ENCODE results near the gene CCDC178. TPM values are rescaled to one million over a fixed set of nuclear protein-coding genes. Genes with fewer than 3 reads are reported as not detected.

The CCDC178 gene
- total RNA-seq, 1 donor from 2014 or later, result not detected

DNA sequence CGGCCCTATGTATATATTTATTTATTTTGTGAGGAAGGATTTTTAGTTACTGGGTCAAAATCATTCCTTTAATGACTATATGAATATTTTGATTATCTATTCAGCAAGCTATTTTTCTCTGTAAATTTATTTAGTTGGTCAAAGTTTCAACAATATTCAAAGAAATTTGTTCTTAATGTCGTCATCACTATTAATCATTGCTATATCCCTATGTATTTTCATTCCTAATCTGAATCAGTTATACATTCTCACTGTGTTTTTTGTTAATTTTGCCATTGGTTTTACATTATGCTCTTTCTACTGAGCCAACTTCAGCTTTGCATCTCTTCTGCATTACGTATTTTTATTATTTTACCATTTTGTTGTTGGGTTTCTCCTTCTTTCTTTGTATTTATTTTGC lies 105.7 kb downstream of the CCDC178 start:
- Mint-ChIP-seq H3K27me3 (ENCODE audit: low read depth) (peaks cover 3% of the 10 kb centered on the region), H3K27ac (ENCODE audit: unreplicated experiment) (no peak overlapping the region), H3K9me3 (ENCODE audit: low read depth) (peaks cover 16% of the 10 kb centered on the region), H3K4me3 (ENCODE audit: unreplicated experiment) (no peak overlapping the region), H3K4me1 (ENCODE audit: low read depth) (no peaks in the 10 kb centered on the region), H3K36me3 (ENCODE audit: low read depth) (peaks cover 2% of the 10 kb centered on the region)
- TF ChIP-seq, protein P1, sequence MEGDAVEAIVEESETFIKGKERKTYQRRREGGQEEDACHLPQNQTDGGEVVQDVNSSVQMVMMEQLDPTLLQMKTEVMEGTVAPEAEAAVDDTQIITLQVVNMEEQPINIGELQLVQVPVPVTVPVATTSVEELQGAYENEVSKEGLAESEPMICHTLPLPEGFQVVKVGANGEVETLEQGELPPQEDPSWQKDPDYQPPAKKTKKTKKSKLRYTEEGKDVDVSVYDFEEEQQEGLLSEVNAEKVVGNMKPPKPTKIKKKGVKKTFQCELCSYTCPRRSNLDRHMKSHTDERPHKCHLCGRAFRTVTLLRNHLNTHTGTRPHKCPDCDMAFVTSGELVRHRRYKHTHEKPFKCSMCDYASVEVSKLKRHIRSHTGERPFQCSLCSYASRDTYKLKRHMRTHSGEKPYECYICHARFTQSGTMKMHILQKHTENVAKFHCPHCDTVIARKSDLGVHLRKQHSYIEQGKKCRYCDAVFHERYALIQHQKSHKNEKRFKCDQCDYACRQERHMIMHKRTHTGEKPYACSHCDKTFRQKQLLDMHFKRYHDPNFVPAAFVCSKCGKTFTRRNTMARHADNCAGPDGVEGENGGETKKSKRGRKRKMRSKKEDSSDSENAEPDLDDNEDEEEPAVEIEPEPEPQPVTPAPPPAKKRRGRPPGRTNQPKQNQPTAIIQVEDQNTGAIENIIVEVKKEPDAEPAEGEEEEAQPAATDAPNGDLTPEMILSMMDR (IDR thresholded peaks at IDR 0.05), result no peak
- no peak for DNase-seq (ENCODE audit: low spot score)

- Mint-ChIP-seq H3K4me3 (ENCODE audit: unreplicated experiment) (no peak overlapping the region), H3K27ac (ENCODE audit: unreplicated experiment) (no peak overlapping the region), H3K9me3 (ENCODE audit: low read depth) (no peaks in the 10 kb centered on the region), H3K36me3 (ENCODE audit: low read depth) (no peaks in the 10 kb centered on the region), H3K27me3 (ENCODE audit: low read depth) (no peaks in the 10 kb centered on the region), H3K4me1 (ENCODE audit: low read depth) (no peaks in the 10 kb centered on the region)
- TF ChIP-seq, protein P1 (IDR thresholded peaks at IDR 0.05), result no peak
- DNase-seq (ENCODE audit: low spot score), result no peak
Observed at GRCh38 chr18:33330711-33331110, 109.8 kb downstream of the CCDC178 start.

GRCh38 chr18:33326975-33327374 lies 113.5 kb downstream of the CCDC178 start:
- Mint-ChIP-seq H3K27ac (ENCODE audit: unreplicated experiment) (no peak overlapping the region), H3K9me3 (ENCODE audit: low read depth) (no peaks in the 10 kb centered on the region), H3K27me3 (ENCODE audit: low read depth) (peaks cover 1% of the 10 kb centered on the region), H3K4me3 (ENCODE audit: unreplicated experiment) (no peak overlapping the region), H3K4me1 (ENCODE audit: low read depth) (no peaks in the 10 kb centered on the region), H3K36me3 (ENCODE audit: low read depth) (no peaks in the 10 kb centered on the region)
- TF ChIP-seq, protein P1 (IDR thresholded peaks at IDR 0.05), result no peak
- DNase-seq (ENCODE audit: low spot score), result no peak

GRCh38 chr18:33317640-33318039 lies 122.9 kb downstream of the CCDC178 start:
- Mint-ChIP-seq H3K4me3 (ENCODE audit: unreplicated experiment) (no peak overlapping the region), H3K27me3 (ENCODE audit: low read depth) (no peaks in the 10 kb centered on the region), H3K9me3 (ENCODE audit: low read depth) (peaks cover 6% of the 10 kb centered on the region), H3K4me1 (ENCODE audit: low read depth) (no peaks in the 10 kb centered on the region), H3K27ac (ENCODE audit: unreplicated experiment) (no peak overlapping the region), H3K36me3 (ENCODE audit: low read depth) (no peaks in the 10 kb centered on the region)
- TF ChIP-seq, protein P1 (IDR thresholded peaks at IDR 0.05), result no peak
- DNase-seq (ENCODE audit: low spot score), result no peak

DNA sequence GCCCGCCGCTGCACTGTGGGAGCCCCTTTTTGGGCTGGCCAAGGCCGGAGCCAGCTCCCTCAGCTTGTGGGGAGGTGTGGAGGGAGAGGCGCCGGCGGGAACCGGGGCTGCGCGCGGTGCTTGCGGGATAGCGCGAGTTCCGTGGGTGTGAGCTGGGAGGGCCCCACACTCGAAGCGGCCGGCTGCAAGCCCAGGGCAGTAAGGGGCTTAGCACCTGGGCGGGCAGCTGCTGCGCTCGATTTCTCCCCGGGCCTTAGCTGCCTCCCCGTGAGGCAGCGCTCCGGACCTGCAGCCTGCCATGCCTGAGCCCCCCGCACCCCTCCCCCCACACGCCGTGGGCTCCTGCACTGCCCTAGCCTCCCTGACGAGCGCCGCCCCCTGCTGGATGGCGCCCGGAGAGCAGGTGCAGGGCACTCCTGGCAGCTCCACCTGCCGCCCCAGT lies 124.4 kb downstream of the CCDC178 start:
- no peak for DNase-seq (ENCODE audit: low spot score)
- Mint-ChIP-seq H3K4me1 (ENCODE audit: low read depth) (no peaks in the 10 kb centered on the region), H3K27me3 (ENCODE audit: low read depth) (no peaks in the 10 kb centered on the region), H3K27ac (ENCODE audit: unreplicated experiment) (no peak overlapping the region), H3K4me3 (ENCODE audit: unreplicated experiment) (no peak overlapping the region), H3K36me3 (ENCODE audit: low read depth) (no peaks in the 10 kb centered on the region), H3K9me3 (ENCODE audit: low read depth) (peaks cover 6% of the 10 kb centered on the region)
- TF ChIP-seq, protein P1 (IDR thresholded peaks at IDR 0.05), result no peak
